Left ventricle myocardium superior (tissue), 1 donor: ENCODE data around the gene FOXO3B. TPM values are rescaled to one million over a fixed set of nuclear protein-coding genes. Genes with fewer than 3 reads are reported as not detected.
A peak's percentile ranks its signal among the peaks of the same experiment; 100 is the strongest.
"Not testable (repeated sequence)": the region's sequence is repeated elsewhere in the genome, so short reads cannot be mapped to it uniquely, and the experiment has no call there.

Source experiments
- ATAC-seq: fragments of 200-7000 bp; cut with Tn5 transposase; one replicate; pipeline ENCODE4 v1.9.1; 2020; ENCODE audit warnings: mild to moderate bottlenecking, moderate library complexity
- DNase-seq: peaks from one replicate; pipeline ENCODE4 v3.0.0-alpha.2; 2020
- intact Hi-C: fragments of 100-400 bp; cut with micrococcal nuclease; formaldehyde crosslinking; loops from one replicate; pipeline ENCODE4 v1.11.0; 2022
- long read RNA-seq: library from polyadenylated mRNA; unstranded; transcript quantifications from one replicate; pipeline ENCODE4 v2.0.0, GENCODE V29; 2021
- total RNA-seq: library from RNA; stranded (reverse); fragmentation: NEBNext Ultra II Directional; extraction: Animal tissue kit (Norgen Biotek cat#: 25700); gene quantifications from one replicate; pipeline ENCODE4 v1.2.1, GENCODE V29; 2021
- donor health status: DM: no; HTN: yes; CAD: no; lungs with severe emphysema.

The FOXO3B gene
- total RNA-seq = 1.0 TPM
- long read RNA-seq, partial matches to known transcripts = 0 of 1 reads
- long read RNA-seq, other reads (novel, unspliced or antisense) = 0 of 1 reads

DNA sequence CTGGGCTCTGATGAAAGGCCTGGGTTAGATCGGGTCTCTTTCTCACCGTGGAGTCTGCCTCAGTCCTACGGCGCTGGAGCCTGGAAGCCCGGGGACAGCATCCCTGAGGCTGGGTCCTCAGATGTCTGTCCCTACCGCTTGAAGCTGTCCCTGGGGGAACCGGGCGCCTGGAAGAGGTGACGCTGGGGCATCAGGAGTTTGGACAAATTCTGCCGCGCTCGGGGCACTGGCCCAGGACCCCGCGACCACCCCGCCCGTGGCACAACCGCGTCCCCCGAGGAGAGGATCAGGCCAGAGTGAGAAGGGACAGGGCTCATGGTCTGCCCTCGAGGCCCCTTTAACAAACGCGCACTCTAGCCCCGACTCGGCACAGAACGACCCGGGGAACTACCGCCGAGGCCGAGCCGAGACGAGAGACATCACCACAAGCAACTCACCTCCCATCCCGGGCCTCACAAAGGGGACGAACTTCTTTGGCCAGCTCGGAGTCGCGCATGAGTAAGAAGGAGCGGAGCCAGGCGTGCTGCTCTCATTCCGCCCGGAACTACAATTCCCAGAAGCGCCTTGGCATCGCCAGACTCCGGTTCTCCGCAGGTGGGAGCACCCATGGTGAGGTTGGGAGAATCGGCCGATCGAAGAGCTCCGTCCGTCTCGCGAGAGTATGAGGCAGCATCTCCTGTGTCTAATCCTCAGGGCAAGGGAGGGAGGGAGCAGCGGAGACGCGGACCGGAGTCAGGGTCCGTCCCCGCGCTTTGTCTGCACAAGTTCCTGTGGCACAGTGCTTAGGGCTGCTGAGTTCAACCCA lies at the start of gene FOXO3B:
FOXO3B (minus strand) TSS at position 548 of the 805 bp plus-strand sequence. CDS start 663 bp downstream, outside the sequence.
- DNase-seq = peak; percentile 75
- intact Hi-C loops = not testable (repeated sequence)
- peak; percentile 94 for ATAC-seq

DNA sequence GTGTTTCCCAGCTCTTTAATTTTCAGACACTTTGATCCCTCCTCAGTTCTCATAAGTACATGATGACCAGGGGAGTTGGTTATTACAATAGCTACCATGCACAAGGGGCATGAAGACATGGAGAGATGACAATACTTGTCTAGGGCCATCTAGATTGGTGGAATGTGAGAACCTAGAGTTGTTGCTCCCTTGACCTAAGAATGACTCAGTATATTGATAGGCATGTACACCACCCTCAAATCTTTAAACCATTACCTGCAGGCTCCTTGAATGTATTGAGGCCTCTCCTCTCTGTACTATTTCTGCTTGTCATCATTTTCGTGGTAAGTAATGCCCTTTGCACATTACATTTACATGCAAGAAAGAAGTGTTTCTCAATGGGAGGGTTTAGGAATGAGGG lies 41.4 kb upstream of the FOXO3B start:
- ATAC-seq, DNase-seq, intact Hi-C loops: not testable (repeated sequence)

DNA sequence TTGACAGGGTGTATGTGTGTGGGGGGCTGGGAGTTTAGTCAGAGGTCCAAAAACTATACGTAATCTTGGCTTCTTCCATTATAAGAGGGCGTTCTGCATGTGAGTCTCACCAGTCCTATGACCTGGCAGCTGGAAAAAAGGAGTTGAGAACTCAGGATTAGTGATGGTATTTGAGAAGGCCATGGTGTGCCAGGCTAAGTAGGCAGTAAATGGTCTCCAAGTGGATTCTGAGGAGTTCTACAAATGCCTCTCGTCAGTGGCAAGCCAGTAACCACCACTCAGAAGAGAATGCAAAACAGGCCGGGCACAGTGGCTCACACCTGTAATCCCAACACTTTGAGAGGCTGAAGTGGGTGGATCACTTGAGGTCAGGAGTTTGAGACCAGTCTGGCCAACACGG lies 40.5 kb upstream of the FOXO3B start:
- ATAC-seq, DNase-seq, intact Hi-C loops: not testable (repeated sequence)

DNA sequence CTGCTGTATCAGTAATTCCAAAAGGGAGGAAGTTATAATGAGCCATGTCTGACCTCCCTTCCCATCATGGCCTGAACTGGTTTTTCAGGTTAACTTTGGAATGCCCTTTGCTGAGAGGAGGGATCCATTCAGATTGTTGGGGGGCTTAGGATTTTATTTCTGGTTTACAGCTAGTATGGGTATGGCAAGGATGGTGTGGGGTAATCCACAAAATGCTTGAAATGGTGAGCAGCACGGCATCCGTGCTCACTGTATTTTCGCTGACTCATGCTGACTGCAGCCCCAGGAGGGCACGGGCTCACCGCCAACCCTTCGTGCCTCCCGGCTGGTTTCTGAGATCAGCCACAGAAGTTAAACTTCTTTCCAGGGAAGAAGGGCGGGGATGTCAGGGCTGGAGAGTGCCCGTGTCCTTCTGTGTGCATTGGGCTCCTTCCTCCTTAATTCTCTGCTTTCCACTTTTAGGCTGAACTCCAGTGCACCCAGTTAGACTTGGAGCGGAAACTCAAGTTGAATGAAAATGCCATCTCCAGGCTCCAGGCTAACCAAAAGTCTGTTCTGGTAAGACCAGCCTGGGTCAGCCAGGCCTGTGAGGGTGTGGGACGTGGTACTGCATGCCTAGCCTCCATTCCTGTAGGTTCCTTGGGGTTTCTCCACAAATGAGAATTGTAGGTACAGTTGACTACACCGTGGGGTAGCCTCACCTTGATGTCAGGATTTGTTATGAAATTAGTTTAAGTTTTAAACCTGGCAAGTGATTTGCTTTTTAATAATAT lies 39.8 kb upstream of the FOXO3B start:
- ATAC-seq = peak; percentile 85
- intact Hi-C loops, DNase-seq: not testable (repeated sequence)

DNA sequence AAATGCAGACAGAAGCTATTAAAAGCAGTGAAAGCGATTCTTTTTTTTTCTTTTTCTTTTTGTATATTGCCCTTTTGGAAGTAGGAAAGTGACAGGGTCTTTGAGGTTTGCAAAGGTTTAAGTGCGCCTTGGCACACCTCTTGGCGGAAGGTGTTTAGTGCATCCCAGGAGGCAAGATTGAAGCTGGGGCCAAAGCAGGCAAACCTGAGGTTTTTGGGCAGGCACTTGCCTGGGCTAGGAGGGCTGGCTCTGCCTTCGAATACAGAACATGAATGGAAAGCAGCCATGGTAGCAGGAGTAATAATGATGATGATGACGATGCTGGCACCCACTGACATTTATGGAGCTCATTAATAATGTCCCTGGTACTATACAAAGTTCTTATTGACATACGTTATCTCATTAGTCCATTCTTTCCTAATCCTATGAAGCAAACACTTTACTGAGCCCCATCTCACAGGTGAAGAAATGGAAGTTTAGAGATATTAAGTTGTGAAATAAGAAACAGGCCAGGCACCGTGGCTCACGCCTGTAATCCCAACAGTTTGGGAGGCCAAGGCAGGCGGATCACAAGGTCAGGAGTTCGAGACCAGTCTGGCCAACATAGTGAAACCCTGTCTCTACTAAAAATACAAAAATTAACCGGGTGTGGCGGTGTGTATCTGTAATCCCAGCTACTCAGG lies 37.5 kb upstream of the FOXO3B start:
- DNase-seq, ATAC-seq, intact Hi-C loops: not testable (repeated sequence)

DNA sequence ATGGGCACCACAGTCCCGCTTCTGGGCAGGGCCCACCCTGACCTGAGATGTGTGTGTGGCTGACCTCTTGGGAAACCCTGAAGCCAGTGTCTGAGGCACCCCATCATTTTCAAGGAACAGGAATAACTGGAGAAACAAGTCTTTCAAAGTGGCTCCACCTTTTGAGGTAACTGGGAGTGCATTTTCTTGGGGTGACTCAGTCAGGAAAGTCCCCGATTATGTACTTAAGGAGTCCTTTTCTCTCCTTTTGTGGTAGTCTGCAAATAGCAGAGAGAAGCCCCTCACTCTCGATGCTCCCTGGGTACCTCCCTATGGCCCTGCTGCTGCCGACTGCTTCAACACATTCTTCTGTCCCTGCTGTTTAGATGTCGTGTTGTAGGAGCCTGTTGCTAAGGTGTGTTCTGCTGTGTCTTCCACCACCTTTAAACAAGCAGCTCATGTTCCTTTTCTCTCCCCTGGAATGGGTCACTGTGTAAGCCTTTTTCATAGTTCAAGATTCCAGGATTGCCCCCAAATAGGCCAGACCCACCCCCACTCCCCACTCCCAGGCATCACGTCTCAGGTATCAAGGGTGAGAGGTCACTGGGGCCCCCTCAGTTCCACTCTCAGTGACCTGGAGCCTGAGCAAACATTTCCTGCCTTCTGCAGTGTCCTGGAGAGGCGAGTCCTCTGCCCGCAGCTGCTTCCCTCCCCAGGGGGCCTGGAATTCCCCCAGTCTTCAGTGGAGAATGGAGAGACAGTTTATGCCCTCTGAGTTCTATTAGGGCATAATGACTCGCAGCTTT lies 36.7 kb upstream of the FOXO3B start:
- DNase-seq, ATAC-seq, intact Hi-C loops: not testable (repeated sequence)

DNA sequence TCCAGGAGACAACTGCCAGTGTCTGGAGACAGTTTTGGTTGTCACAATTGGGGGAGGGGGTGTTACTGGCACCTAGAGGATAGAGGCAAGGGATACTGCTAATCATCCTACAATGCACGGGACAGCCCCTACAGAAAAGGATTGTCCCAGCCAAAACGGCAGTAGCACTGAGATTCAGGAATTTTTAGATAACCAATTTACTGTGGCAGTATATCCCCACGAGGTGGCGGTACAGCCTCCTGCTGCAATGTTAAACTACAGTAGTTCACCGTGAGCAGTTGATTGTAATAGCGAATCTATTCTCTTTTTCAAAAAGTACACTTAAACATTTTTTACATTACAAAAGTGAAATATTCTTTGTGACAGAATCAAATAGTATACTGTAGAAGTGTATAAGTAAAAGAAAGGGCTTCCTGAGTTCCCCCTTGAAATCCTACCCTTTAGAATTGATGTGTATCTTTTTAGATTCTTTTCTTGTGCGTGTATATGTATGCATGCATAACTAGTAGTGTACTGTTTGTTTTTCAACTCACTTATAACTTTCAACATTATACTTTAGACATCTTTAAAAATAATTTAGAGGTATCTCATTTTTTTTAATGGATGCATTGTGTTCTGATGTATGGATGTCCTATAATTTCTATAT lies 30.4 kb upstream of the FOXO3B start:
- ATAC-seq (peak; percentile 74), DNase-seq (peak; percentile 68)
- intact Hi-C loops = not testable (repeated sequence)

DNA sequence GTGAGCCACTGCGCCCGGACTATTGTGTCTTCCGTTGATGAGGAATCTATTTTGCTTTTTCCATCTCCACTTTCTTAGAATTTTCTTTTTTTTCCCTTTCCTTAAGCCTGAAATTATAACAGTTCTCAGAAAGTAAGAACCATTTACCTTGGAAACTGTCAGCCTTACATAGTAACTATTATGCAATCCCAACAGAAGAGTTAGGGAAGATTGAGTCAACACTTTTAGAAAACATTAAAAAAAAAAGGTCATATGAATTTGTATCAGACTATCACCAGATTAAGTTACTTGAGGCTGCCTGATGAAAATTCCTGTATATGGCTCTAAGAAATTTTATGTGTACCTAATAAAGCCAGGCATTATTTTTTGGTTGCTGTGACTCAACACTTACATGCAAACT lies 26.1 kb upstream of the FOXO3B start:
- intact Hi-C loops = not testable (repeated sequence)

DNA sequence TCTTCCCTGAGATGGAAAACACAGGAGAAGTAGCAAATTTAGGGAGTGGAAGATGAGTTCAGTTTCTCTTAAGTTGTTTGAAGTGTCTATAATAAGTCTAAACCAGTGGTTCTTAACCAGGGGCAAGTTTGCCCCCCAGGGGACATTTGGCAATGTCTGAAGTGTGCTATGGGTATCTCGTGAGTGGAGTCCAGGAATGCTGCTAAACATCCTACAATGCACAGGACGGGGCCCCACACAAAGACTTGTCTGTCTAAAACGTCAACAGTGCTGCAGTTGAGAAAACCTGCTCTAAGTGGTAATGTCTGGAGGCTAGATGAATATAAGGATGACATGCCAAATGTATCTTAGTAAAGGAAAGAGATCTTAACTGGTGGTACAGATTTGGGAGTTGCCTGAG lies 23.8 kb upstream of the FOXO3B start:
- intact Hi-C loops, ATAC-seq, DNase-seq: not testable (repeated sequence)

More for the DNA sequence above, 26.1 kb upstream of the FOXO3B start:
- ATAC-seq, DNase-seq: not testable (repeated sequence)

DNA sequence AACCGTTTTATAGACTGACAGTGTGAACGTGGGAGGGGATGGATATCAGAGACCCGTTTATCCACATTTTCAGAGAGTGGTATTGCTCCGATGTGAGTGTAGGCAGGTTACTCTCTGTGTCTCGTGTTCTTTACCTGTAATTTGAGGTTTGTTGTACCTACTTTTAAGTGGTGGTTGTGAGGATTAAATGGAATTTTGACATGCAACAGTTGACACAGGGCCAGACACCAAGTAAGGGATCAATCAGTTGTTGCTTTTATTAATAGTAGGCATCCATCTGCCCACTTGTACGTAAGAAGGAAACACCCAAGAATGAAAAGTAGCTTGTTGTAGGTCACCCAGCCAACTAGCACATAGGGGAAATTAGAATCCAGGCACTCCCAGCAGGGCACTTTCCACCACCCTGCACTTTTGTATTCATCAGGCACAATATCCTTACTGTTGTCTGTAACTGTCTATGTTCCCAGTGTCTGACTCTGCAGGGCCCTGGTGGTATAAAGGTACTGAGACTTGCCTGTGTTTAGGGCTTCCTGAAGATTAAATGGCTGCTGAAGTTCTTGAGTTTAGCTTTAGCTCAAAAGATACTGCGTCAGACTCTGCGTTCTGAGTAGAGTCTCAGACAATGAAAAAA lies 16.5 kb upstream of the FOXO3B start:
- DNase-seq, intact Hi-C loops, ATAC-seq: not testable (repeated sequence)

DNA sequence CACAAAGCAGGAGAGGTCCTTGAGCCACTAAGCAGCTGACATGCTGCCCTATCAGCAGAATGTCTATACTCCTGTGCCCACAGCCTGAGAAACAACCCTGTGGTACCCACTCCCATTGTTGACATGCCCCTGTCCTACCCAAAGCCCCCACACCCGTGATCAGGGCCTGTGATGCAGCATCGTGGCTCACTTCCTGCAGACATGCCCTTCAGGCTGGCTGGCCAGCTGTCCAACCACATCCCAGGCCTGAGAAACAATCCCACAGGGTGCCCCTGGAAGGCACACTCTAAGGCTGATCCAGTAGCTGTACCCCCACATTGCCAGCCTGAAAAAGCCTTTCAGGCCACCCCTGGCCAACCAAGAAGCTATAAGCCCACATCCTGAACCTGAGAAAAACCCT lies 13.0 kb upstream of the FOXO3B start:
- ATAC-seq, intact Hi-C loops, DNase-seq: not testable (repeated sequence)

DNA sequence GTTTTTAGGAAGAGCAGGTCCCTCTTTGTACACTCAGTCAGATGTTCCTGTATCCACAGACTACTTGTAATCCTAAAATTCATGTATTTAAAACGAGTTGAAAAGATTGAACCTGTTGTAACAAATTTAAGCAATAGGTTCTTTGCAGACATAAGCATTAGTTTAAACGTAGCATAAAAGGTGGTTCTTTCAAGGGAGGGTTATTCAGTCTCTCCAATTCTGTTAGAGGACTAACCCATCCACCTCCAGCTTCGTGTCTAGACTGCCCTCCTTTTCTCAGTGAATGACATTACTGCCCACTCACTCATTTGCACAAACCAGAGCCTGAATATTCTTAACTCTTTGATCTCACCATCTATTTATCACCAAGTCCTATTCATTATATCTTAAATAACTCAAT lies 554 bp upstream of the FOXO3B start:
- ATAC-seq, DNase-seq, intact Hi-C loops: not testable (repeated sequence)

DNA sequence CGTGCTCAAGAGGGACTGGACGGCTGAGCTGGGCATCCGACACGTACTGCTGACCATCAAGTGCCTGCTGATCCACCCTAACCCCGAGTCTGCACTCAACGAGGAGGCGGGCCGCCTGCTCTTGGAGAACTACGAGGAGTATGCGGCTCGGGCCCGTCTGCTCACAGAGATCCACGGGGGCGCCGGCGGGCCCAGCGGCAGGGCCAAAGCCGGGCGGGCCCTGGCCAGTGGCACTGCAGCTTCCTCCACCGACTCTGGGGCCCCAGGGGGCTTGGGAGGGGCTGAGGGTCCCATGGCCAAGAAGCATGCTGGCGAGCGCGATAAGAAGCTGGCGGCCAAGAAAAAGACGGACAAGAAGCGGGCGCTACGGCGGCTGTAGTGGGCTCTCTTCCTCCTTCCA lies 4.7 kb downstream of the FOXO3B start:
- DNase-seq, ATAC-seq, intact Hi-C loops: not testable (repeated sequence)

DNA sequence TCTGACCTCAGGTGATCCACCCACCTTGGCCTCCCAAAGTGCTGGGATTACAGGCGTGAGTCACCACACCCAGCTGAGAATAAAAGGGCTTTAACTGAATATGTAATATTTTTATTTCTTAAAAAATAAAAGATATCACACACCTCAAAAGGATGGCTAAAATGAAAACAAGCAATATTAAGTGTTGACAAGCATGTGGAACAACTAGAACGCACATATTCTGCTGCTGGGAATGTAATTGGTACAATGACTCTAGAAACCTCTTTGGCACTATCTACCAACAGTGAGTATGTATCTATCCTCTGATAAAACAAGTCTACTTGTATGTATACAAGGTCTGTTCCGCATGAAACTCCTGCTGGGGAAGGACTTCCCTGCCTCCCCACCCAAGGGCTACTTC lies 5.2 kb downstream of the FOXO3B start:
- ATAC-seq, DNase-seq, intact Hi-C loops: not testable (repeated sequence)

DNA sequence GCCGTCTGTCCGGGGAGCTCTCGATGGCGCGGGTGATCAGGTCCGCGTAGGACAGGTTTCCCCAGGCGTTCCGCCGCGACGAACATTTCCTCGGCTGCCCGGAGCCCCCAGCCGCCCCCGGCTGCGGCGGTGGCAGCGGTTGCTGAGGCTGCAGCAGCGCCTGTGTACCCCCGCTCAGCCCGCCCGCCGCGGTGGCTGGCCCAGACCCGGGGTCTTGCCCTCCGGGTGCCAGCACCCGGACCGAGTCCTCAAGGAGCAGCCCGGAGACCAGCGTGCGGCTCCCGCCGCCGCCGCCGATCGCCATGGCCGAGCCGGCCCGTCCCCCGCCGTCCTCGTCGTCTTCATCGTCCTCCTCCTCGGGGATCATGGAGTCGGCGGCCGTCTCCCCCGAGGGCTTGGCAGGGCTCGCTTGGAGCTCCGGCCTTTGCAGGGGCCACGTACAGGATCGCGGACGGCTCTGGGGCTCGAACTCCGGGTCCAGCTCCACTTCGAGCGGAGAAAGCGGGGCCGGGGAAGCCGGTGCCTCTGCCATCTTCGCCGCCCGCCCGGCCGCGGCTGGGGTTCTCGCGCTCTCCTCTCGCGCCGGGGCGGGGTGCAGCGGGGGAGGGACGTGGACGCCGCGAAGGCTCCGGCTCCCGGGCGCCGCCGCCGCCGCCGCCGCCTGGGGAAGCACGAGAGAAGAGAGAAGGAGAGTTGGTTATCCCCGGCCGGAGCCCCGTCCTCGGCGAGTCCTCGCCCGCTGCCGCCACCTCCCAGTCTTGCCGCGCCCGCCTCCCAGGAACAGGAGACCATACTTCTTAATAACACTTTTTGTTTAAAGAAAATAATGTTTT lies 9.5 kb downstream of the FOXO3B start:
- peak; percentile 14 for ATAC-seq
- DNase-seq, intact Hi-C loops: not testable (repeated sequence)

DNA sequence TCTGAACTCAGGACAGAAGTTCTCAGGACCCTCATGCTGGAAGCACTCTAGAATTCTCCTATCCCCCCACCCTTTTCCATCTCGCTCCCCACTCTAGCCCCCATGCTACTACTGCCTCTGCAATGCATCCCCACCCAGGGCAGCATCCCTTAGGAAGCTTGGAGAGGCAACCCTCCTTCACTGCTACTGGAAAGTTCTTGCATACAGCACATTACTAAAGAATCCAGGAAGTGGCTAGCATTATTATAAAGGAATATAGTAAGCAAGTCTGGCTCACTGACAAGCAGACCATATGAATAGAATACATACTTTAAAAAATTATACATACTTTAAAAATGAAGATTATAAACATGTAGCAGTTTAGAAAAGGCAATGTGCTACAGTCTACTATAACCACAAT lies 13.5 kb downstream of the FOXO3B start:
- intact Hi-C loops, DNase-seq, ATAC-seq: not testable (repeated sequence)

DNA sequence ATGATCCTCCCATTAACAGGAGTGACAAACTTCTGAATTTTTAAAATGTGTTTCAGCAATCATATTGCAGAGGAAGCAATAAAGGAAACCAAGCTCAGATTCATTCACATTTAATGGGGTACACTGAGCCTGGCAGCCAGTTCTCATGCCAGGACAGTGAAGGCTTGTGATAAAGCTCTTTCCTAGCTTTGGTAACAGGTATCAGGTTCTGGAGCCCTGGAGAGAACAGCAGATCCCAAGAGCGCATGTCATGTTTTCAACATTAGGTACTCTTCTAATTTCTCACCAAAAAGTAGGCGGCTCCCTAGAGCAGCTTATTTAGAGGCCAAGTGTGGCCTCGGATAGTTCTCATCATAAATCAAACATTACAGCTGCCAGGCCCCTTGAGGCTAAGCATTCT lies 14.6 kb downstream of the FOXO3B start:
- DNase-seq, intact Hi-C loops, ATAC-seq: not testable (repeated sequence)
